DMS114 treated with DMSO at 0.1 percent for 48 hours (cell line): ENCODE measurements around the gene KLRK1.
"Not testable (repeated sequence)": the region's sequence is repeated elsewhere in the genome, so short reads cannot be mapped to it uniquely, and the experiment has no call there.

Source experiments
- DNase-seq: peaks from one replicate; lab custom pipeline; 2025; ENCODE audit not compliant: unreplicated experiment; lab: John Stamatoyannopoulos, UW

The KLRK1 gene

DNA sequence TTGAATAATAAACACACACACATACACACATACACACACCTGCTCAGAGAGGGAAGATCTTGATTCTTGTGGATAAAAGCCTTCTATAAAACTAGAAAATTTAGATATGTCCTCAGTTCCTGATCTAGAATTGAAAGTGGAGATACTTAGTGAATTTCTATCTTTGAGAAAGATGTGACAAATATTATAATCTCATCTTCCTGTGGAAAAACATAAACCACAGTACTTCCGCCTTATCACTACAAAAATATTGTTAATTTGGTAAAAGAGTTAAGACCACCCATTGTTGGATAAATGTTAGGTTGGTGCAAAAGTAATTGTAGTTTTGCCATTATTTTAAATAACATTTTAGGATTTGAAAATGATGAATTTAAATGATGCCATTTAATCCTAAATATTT, at the start of gene KLRK1:
Gene KLRK1, minus strand, starts transcription at position 138 of the 400 bp plus-strand sequence. CDS start 1,231 bp downstream, outside the sequence.
- no peak for DNase-seq

DNA sequence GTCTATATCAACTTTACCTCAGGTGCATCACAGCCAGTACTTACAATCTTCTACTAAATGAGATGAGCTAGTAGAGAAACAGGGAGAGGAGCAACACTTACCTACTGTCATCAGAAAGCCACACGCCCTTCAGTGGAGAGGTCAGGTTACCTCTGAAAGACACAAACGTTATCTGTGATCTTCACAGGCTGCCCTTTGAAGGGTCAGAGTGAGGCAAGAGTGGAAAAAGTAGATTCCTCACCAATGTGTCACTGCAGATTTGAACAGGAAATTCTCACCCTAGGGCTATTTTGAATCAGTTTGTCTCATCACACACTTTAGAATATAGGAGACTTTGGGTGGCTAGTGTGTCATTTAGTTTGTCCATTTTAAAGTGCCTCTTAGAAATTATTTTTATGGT, 47.8 kb upstream of the KLRK1 start:
- not testable (repeated sequence) for DNase-seq

DNA sequence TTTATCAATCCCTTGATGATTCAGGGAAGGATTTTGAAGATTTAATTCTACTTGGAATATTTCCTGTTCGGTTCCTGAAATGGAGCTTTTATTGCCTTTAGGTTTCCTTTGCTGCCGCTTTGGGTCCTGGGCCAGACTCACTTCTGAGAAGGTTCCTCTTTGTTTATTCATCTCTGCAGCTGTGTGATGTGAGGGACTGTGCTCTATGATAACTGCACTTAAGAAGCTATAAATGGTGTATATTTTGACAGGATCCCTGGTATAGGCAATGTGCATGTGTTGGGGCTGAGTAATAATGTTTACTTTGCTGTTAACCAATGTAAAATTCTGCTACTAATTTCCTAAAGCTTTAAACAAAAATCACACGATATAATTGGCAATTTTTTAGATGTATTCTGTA, 46.0 kb upstream of the KLRK1 start, which contains the start of gene KLRC2:
Gene KLRC2, minus strand, starts transcription at position 195 of the 400 bp plus-strand sequence. Its CDS starts 24 bp downstream, at position 171.
- not testable (repeated sequence) for DNase-seq

DNA sequence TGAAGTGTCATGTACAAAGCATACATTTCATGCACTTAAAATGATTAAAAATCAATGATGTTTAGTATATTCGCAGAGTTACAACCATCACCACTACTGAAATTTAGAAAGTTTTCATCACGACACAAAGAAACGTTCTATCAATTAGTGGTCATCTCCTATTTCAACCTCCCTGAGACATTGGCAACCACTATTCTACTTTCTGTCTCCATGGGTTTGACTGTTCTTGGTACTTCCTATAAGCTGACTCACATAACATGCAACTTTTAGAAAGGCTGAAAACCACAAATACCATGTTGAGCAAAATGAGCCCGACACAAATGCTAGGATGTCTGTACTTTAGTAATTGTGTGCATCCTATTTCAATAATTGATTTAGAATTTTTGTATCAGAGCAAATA, 40.8 kb upstream of the KLRK1 start:
- DNase-seq, result not testable (repeated sequence)

DNA sequence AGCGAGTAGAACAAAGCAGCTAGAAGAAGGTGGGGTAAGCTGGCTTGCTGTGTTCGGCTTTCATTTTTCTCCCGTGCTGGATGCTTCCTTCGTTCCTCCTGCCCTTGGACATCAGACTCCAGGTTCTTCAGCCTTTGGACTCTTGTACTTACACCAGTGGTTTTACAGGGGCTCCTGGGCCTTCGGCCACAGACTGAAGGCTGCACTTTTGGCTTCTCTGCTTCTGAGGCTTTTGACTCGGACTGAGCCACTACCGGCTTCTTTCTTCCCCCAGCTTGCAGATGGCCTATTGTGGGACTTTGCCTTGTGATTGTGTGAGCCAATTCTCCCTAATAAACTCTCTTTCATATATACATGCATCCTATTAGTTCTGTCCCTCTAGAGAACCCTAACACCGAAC, 36.1 kb upstream of the KLRK1 start:
- DNase-seq, result not testable (repeated sequence)

DNA sequence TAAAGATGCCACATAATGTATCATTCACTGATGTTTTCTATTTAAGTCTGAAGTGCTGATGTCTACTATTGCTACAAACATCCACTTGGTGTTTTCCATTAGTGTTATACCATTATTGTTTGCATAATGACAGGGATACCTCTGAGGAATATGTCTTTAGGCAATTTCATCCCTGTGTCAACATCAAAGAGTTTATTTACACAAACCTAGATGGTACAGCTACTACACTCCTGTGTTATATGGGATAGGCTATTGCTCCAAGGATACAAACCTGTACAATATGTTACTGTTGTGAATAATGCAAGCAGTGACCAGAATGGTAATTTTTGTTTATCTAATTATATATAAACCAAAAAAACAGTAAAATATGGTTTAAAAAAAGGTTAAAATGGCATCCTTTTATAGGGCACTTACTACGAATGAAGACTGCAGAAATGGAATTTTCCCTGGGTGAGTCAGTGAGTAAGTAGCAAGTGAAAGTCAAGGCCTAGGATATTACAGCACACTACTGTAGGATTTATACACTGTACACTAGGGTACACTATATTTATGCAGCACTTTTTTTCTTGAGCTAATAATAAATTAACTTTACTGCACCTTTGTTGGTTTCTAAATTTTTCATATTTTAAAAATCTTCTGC, 34.5 kb upstream of the KLRK1 start:
- DNase-seq, result not testable (repeated sequence)

DNA sequence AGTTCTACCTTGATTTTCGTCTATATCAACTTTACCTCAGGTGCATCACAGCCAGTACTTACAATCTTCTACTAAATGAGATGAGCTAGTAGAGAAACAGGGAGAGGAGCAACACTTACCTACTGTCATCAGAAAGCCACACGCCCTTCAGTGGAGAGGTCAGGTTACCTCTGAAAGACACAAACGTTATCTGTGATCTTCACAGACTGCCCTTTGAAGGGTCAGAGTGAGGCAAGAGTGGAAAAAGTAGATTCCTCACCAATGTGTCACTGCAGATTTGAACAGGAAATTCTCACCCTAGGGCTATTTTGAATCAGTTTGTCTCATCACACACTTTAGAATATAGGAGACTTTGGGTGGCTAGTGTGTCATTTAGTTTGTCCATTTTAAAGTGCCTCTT, 32.3 kb upstream of the KLRK1 start:
- not testable (repeated sequence) for DNase-seq

DNA sequence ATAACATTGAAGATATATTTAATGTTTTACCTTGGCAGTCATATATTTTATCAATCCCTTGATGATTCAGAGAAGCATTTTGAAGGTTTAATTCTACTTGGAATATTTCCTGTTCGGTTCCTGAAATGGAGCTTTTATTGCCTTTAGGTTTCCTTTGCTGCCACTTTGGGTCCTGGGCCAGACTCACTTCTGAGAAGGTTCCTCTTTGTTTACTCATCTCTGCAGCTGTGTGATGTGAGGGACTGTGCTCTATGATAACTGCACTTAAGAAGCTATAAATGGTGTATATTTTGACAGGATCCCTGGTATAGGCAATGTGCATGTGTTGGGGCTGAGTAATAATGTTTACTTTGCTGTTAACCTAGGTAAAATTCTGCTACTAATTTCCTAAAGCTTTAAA, 30.5 kb upstream of the KLRK1 start, which contains the start of gene KLRC3:
Gene KLRC3, minus strand, starts transcription at position 262 of the 400 bp plus-strand sequence. Its CDS starts 45 bp downstream, at position 217.
- DNase-seq, result not testable (repeated sequence)

DNA sequence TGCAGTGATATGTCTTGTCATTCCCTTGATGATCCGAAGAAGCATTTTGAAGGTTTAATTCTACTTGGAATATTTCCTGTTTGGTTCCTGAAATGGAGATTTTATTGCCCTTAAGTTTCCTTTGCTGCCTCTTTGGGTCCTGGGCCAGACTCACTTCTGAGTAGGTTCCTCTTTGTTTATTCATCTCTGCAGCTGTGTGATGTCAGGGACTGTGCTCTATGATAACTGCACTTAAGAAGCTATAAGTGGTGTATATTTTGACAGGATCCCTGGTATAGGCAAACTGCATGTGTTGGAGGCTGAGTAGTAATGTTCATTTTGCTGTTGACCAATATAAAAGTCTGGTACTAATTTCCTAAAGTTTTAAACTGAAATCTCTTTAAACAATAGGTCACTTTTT, 19.6 kb upstream of the KLRK1 start, which contains the start of gene KLRC4:
Gene KLRC4, minus strand, starts transcription at position 366 of the 400 bp plus-strand sequence. Its CDS starts 182 bp downstream, at position 184.
- no peak for DNase-seq

DNA sequence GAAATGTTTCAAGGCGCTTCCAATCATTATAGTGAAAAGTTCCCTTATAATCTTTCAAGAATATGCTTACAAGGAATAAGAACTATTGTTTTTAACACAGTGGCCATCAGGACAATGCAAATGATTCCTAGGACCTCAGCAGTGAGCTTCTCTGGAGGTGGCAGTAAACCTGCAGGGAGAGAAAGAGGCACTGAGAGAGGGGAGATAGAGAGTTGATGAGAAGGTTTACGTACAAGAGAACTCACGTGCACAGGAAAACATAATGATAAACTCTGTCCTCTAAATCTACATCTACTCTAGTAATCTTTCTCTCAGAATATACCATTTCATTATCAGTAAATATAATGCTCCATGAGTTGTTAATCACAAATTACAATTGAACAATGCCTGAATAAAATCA, 19.0 kb upstream of the KLRK1 start:
- DNase-seq, result no peak

DNA sequence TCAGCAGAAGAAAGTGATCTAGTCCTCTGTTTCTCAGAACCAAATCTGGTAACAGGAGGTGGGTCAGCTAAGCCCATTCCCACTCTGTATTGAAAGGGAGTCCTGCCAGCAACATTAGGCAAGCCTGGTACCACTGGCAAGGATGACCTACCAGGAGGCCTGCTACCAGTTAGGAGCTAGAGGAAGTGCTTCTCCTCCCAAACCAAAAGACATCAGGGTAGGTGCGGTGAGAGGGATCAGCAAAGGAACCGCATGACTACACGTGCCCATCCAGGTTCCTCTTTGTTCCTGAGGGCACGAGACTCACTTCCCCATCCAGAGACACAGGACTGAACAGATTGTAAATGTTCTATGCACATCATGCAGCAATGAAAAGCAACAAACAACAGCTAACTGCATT, 16.9 kb upstream of the KLRK1 start:
- DNase-seq, result no peak

DNA sequence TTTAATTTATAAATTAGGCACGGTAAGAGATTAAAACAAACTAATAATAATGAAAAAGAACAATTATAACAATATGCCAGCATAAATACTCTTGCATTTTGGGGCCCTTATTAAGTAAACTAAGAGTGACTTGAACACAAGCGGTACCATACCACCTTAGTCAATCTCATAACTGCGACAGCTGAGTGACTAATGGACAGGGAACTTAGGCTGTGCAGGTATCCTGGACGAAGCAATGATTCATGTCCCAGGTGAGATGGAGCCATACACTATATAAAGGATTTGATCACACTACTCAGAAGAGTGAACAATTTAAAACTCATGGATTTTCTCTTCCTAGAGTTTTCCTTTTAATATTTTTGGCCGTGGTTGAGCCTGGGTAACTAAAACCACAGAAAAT, 15.5 kb upstream of the KLRK1 start:
- no peak for DNase-seq

DNA sequence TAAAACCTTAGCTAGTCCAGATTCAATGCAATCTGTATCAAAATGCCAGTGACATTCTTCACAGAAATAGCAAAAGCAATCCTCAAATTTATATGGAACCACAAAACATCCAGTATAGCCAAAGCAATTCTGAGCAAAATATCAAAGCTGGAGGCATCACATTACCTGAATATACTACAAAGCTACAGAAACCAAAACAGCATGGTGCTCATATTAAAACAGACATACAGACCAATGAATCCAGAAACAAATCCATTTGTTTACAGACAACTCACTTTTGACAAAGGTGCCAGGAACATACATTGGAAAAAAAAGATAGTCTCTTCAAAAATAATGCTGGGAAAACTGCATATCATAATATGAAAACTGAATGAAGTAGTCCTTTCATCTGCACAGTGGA, 15.0 kb upstream of the KLRK1 start:
- DNase-seq, result no peak

DNA sequence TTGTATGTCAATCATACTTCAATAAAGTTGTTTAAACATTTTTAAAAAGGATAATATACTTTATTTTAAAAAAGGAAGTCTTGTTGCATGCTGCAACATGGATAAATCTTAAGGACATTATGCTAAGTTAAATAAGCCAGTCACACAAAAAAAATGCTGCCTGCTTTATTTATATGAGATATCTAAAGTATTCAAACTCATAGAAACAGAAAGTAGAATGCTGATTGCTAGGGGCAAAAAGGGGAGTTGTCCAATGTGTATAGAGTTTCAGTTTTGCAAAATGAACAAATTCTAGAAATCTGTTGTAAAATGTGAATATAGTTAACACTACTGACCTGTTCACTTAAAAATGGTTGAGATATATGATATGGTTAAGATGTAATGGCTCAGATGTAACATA, 11.0 kb upstream of the KLRK1 start:
- DNase-seq, result no peak

DNA sequence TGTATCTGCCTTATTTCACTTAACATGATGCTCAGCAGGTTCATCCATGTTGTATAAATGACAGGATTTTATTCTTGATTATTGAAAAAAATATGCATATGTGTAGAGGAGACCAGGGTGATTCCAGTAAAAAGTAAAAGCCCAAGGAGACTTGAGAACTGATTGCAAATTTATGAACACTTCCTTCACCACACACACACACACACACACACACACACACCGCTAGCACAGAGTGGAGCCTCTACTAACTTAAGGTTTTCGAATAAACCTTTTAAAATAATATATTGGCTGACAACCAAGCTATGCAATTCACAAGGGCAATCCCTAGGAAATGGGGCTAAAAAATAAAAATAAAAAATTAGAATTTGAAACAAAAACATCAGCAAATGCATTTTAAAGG, 8.3 kb upstream of the KLRK1 start:
- DNase-seq, result no peak

DNA sequence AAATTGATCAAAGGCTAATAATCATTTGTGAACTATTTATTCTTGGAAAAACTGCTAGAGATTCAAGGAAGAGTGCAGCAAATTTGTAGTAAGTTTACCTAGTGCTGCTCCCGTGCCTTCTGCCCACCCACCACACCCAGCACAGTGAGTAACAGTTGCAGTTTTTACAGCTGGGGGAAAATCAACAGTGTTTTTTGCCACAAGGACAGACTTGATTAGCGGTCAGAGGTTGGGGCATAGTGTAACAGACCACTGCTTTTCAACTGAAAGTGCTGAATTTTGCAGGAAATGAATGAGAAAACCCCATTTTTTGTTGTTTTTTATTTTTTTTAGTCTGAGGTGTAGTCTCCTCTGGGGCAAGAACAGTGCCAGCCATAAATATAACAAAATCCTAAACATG, 7.5 kb upstream of the KLRK1 start:
- DNase-seq, result no peak

DNA sequence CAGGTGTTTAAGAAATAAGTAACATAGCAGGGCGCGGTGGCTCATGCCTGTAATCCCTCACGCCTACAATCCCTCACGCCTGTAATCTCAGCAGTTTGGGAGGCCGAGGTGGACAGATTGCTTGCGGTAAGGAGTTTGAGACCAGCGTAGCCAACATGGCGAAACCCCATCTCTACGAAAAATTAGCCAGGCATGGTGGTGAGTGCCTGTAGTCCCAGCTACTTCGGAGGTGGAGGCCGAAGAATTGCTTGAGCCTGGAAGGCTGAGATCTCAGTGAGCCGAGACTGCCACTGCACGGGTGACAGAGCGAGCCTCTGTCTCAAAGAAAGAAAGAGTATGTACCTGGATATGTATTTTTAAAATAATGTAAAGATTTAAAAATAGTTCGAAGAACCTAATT, 6.3 kb upstream of the KLRK1 start:
- not testable (repeated sequence) for DNase-seq

DNA sequence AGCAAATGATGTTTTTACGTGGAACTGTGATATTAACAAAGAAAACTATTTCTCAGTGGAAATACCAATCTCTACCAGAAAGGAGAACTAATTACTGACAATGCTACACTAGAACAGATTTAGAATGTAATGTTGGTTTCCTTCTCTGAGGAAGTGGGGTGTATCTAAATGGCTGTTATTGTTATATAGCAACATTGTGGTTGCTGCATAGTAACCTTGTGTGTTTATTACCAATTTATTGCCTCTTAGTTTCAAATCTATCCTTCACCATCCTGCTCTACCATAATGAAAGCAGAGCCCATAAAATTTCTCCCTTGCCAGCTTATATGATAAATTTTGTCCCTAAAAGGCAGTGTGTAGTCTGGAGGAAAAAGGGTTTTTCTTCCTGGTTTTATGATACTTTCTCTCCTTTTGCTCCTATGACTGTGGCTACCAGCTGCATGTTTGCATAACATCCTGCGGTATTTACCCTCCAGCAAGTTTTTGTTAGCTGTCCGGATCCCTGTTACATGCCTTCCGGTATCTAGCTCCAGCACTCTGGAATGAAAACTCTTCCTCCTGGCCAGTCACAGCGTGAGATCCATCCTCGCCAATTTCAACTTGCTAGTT, 5.7 kb upstream of the KLRK1 start:
- DNase-seq, result no peak

DNA sequence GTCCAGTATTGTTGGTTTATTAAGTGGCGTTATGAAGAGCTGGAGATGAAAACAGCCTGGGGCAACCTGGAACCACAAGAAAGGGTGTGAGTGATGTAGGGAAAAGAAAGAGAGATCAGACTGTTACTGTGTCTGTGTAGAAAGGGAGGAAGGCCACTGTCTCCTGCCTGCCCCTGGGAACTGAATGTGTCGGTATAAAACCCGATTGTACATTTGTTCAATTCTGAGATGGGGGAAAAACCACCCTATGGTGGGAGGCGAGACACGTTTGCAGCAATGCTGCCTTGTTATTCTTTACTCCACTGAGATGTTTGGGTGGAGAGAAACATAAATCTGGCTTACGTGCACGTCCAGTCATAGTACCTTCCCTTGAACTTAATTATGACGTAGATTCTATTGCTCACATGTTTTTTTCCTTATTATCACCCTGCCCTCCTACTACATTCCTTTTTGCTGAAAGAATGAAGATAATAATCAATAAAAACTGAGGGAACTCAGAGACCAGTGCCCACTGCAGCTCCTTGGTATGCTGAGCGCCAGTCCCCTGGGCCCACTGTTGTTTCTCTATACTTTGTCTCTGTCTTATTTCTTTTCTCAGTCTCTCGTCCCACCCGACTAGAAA, 4.8 kb upstream of the KLRK1 start:
- DNase-seq, result not testable (repeated sequence)

DNA sequence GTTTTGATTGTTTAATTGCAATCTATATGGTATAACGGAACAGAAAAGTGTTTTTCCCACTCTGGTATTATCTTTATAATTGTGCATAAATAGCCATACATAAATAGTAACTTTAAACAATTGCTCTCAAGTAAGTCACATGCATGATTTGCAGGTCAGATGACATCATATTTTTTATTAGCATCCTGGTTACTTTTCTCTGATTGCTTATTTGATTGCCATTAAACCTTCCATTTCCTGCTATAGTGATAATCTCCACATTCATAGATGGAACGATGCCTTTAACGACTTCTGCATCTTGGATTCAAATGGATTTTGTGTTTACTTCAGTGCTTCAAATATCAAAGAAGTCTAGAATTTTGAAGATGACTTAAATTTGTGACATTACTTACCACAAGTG, 3.5 kb upstream of the KLRK1 start:
- DNase-seq, result no peak

DNA sequence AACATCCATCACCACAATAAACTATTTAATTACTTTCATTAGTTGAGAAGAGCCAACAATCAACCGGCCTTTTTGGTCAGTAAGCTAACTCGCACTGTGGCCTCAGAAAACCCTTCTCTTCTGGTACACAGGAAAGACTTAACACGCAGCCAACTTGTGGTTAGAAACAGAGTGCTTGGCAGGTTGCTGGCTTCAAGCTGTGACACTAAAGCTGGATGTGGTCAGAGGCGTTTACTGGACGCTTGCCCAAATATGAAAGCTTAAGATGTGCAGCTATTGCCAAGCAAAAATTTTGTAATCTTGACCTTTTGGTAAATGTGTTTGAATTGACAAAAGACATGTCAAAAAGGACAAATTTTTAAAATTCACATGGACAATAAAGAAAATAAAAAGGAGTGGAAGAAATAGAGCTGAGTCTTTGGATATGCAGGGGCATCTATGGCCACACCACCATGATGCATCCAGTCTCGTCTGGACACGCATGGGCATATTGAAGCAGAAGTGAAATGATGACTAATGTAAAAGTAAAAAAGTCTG, 2.6 kb upstream of the KLRK1 start:
- no peak for DNase-seq

DNA sequence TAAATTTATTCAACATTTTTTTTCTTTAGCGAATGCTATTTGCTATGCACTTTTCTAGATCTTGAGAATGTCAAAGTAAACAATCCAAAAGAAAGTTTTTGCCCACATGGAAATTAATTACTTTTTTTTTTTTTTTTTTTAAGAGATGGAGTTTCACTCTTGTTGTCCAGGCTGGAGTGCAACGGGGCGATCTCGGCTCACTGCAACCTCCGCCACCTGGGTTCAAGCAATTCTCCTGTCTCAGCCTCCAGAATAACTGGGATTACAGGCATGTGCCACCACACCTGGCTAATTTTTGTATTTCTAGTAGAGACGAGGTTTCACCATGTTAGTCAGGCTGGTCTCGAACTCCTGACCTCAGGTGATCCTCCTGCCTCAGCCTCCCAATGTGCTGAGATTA, 1.1 kb upstream of the KLRK1 start:
- DNase-seq, result not testable (repeated sequence)
